H1 (cell line): ENCODE measurements around the gene CRACDL.

Experiments used
- ATF2 ChIP-seq: IDR thresholded peaks from 2 replicates; pipeline ENCODE4 v1.6.1; 2012; ENCODE audit warnings: low read length, inconsistent platforms
- CTCF ChIP-seq, 3 experiments: IDR thresholded peaks; 1 replicate in 2 of 3; 2 replicates in 1 of 3; pipeline versions ENCODE4 v1.5.1 to v1.6.1; 2011; ENCODE audit warnings: low read length in 3 of 3, mild to moderate bottlenecking in 3 of 3, inconsistent platforms in 2 of 3, low read depth in 1 of 3, moderate library complexity in 1 of 3; ENCODE audit not compliant: insufficient read depth in 1 of 3; ENCODE audit errors: control extremely low read depth in 1 of 3
- EZH2 ChIP-seq: fragments of 200-600 bp; sonication (generic); IDR thresholded peaks from 2 replicates; pipeline ENCODE4 v1.7.1; 2012; ENCODE audit warnings: low read depth, mild to moderate bottlenecking, moderate library complexity, low read length, inconsistent platforms; ENCODE audit not compliant: severe bottlenecking
- MAFK ChIP-seq: IDR thresholded peaks from 2 replicates; pipeline ENCODE4 v1.6.1; 2012; ENCODE audit warnings: low read depth, mild to moderate bottlenecking, improper control_type of control experiment, low read length
- POLR2A ChIP-seq, 2 experiments: IDR thresholded peaks; 1 replicate in 1 of 2; 2 replicates in 1 of 2; pipeline ENCODE4 v1.6.1; 2011; ENCODE audit warnings: low read depth in 2 of 2, low read length in 2 of 2, mild to moderate bottlenecking in 2 of 2; ENCODE audit errors: control extremely low read depth in 1 of 2
- POLR2AphosphoS5 ChIP-seq: IDR thresholded peaks from 2 replicates; pipeline ENCODE4 v1.6.1; 2011; ENCODE audit warnings: low read depth, low read length
- SIX5 ChIP-seq: IDR thresholded peaks from 2 replicates; pipeline ENCODE4 v1.6.1; 2011; ENCODE audit warnings: mild to moderate bottlenecking, low read depth, low read length
- SP2 ChIP-seq: IDR thresholded peaks from 2 replicates; pipeline ENCODE4 v1.6.1; 2012; ENCODE audit warnings: mild to moderate bottlenecking, low read length, inconsistent platforms
- TBP ChIP-seq: IDR thresholded peaks from 2 replicates; pipeline ENCODE4 v1.6.1; 2011; ENCODE audit warnings: low read depth, low read length, improper control_type of control experiment
- TEAD4 ChIP-seq: IDR thresholded peaks from 2 replicates; pipeline ENCODE4 v1.6.1; 2012; ENCODE audit warnings: low read depth, low read length, inconsistent platforms, mixed read lengths
- USF2 ChIP-seq: IDR thresholded peaks from 2 replicates; pipeline ENCODE4 v1.6.1; 2011; ENCODE audit warnings: low read length, improper control_type of control experiment
- YY1 ChIP-seq: IDR thresholded peaks from 2 replicates; pipeline ENCODE4 v1.6.1; 2011; ENCODE audit warnings: low read depth, mild to moderate bottlenecking, low read length
- ZNF274 ChIP-seq: IDR thresholded peaks from 2 replicates; pipeline ENCODE4 v1.7.0; 2012; ENCODE audit warnings: low read length, borderline replicate concordance; ENCODE audit errors: extremely low read depth

GRCh38 chr2:98782570-98782969 is 153.5 kb downstream of the CRACDL start:
- TF ChIP-seq ATF2 (no peak), CTCF (IDR thresholded peaks at IDR 0.05; ENCODE audit: control extremely low read depth in 1 of 3, insufficient read depth in 1 of 3, low read depth in 1 of 3, low read length in 3 of 3) (no peak), TBP (no peak), SIX5 (no peak), POLR2A (IDR thresholded peaks at IDR 0.05; ENCODE audit: control extremely low read depth in 1 of 2, low read depth in 2 of 2, low read length in 2 of 2) (no peak), USF2 (no peak), SP2 (no peak), EZH2 (no peak), YY1 (no peak), TEAD4 (no peak), ZNF274 (no peak), POLR2AphosphoS5 (no peak), MAFK (no peak)
